Activated naive CD4-positive, alpha-beta T cell treated with anti-CD3 and anti-CD28 coated beads, Interleukin-2, amount 50 U/mL, for 24 hours (primary cell): ENCODE measurements around the gene DFFB.

Experiments
- H3K27ac Mint-ChIP-seq: one replicate; pipeline ENCODE4 v1.8.0; 2021; ENCODE audit warnings: mild to moderate bottlenecking, mixed read lengths
- H3K27me3 Mint-ChIP-seq: one replicate; pipeline ENCODE4 v1.8.0; 2021; ENCODE audit warnings: mixed read lengths
- H3K36me3 Mint-ChIP-seq: one replicate; pipeline ENCODE4 v1.8.0; 2021; ENCODE audit warnings: mixed read lengths
- H3K4me1 Mint-ChIP-seq: one replicate; pipeline ENCODE4 v1.8.0; 2021; ENCODE audit warnings: mixed read lengths
- H3K4me3 Mint-ChIP-seq: one replicate; pipeline ENCODE4 v1.8.0; 2021; ENCODE audit warnings: mild to moderate bottlenecking, mixed read lengths
- H3K9me3 Mint-ChIP-seq: one replicate; pipeline ENCODE4 v1.8.0; 2021; ENCODE audit warnings: mixed read lengths

DFFB gene

DNA sequence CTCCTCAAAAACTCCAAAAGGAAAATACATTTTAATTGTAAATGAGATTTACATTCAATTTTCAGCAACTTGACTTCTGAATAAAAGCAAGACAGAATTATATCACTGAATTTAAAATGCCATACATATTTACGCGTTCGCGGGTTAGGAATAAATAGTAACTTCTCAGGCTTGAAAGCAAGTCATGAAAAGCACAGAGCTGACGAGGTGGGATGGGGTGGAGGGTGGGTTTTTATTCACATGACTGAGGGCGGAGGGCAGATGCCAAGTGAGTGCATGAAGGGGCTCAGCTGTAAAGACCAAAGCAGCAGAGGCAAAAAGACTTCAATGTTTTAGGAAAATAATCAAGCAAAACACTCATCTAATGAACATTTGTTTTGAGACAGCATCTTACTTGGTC, 6.0 kb upstream of the DFFB start:
- Mint-ChIP-seq H3K4me3 (no peak overlapping the region), H3K27ac (no peak overlapping the region), H3K9me3 (no peaks in the 10 kb centered on the region), H3K4me1 (peaks cover 26% of the 10 kb centered on the region), H3K36me3 (peaks cover 11% of the 10 kb centered on the region), H3K27me3 (no peaks in the 10 kb centered on the region)

DNA sequence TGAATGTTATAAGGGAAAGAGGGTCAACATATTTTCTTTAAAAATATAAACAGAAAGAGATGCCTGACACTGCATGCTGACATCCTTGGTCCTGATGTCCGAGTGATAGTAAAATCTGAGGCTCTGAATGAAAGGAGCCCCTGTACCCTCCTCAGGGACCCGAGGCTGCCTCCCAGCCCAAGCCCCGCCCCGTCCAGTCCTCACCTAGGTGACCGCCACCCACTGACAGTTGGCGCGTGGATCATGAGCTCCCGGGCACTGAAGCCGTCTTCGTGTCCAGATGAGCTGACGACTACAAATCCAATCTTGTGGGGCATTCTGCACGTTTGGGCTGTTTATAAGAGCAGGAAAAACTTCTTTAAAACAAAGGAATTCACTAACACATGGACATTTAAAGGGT, 5.2 kb upstream of the DFFB start:
- H3K36me3 Mint-ChIP-seq, result peaks cover 8% of the 10 kb centered on the region
- no peaks in the 10 kb centered on the region for H3K9me3 Mint-ChIP-seq
- no peaks in the 10 kb centered on the region for H3K27me3 Mint-ChIP-seq
- H3K4me3 Mint-ChIP-seq, result no peak overlapping the region
- H3K4me1 Mint-ChIP-seq, result peaks cover 27% of the 10 kb centered on the region
- no peak overlapping the region for H3K27ac Mint-ChIP-seq

- peaks cover 10% of the 10 kb centered on the region for H3K36me3 Mint-ChIP-seq
- H3K4me3 Mint-ChIP-seq, result no peak overlapping the region
- H3K9me3 Mint-ChIP-seq, result no peaks in the 10 kb centered on the region
- H3K27me3 Mint-ChIP-seq, result no peaks in the 10 kb centered on the region
- H3K4me1 Mint-ChIP-seq, result peaks cover 31% of the 10 kb centered on the region
- peak overlapping the region; percentile 70 for H3K27ac Mint-ChIP-seq
Measured at GRCh38 chr1:3852711-3853485, 4.4 kb upstream of the DFFB start.

- H3K36me3 Mint-ChIP-seq, result peaks cover 3% of the 10 kb centered on the region
- no peak overlapping the region for H3K27ac Mint-ChIP-seq
- peak overlapping the region; percentile 100 for H3K4me3 Mint-ChIP-seq
- H3K27me3 Mint-ChIP-seq, result no peaks in the 10 kb centered on the region
- H3K4me1 Mint-ChIP-seq, result peaks cover 50% of the 10 kb centered on the region
- no peaks in the 10 kb centered on the region for H3K9me3 Mint-ChIP-seq
Measured at GRCh38 chr1:3857791-3858129, 484 bp downstream of the DFFB start.

- H3K4me1 Mint-ChIP-seq, result peaks cover 43% of the 10 kb centered on the region
Measured at GRCh38 chr1:3858231-3858981, 1.1 kb downstream of the DFFB start.

GRCh38 chr1:3863231-3863935, 6.1 kb downstream of the DFFB start:
- Mint-ChIP-seq H3K36me3 (no peaks in the 10 kb centered on the region), H3K27me3 (no peaks in the 10 kb centered on the region), H3K4me3 (no peak overlapping the region), H3K4me1 (peaks cover 21% of the 10 kb centered on the region), H3K27ac (no peak overlapping the region), H3K9me3 (no peaks in the 10 kb centered on the region)

More at GRCh38 chr1:3858231-3858981, 1.1 kb downstream of the DFFB start:
- Mint-ChIP-seq H3K27ac (peak overlapping the region; percentile 65), H3K27me3 (no peaks in the 10 kb centered on the region), H3K36me3 (peaks cover 3% of the 10 kb centered on the region), H3K4me3 (peak overlapping the region; percentile 100), H3K9me3 (no peaks in the 10 kb centered on the region)

DNA sequence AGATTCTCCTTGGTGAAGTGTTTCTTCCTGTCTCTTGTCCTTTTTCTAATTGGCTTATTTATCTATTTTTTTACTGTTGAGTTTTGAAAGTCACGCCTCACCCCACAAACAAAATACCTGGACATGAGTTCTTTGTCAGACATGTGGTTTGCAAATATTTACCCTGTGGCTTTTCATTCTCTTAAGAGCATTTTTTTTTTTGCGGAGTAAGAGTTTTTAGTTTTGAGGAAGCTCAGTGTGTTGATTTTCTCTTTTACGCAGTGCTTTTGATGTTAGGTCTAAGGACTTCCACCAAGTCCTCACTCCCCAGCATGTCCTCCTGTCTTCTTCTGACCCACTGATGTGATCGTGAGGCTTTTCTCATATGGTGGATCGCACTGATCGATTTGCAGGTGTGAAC, 7.6 kb downstream of the DFFB start:
- Mint-ChIP-seq H3K4me3 (no peak overlapping the region), H3K27me3 (no peaks in the 10 kb centered on the region), H3K27ac (peak overlapping the region; percentile 78), H3K4me1 (peaks cover 11% of the 10 kb centered on the region), H3K36me3 (no peaks in the 10 kb centered on the region), H3K9me3 (no peaks in the 10 kb centered on the region)

DNA sequence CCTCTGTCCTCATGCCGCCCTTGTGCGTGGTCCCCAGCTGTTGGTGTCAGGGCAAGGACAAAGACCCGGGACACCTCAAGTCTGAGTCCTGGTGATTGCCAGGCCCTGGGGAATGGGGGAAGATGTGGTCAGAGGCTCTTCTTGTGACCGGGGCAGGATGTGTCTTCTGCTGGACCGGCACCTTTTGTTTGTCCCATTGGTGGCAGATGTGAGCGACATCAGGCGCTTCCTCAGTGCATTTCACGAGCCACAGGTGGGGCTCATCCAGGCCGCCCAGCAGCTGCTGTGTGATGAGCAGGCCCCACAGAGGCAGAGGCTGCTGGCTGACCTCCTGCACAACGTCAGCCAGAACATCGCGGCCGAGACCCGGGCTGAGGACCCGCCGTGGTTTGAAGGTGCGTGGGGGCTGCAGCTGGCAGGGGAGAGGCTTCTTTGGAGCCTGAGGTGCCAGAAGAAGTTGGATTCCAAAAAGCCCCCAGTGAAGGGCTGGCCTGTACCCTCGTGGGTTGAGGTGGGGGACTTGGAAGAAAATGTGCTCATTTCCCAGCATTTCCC, 8.4 kb downstream of the DFFB start:
- Mint-ChIP-seq H3K36me3 (no peaks in the 10 kb centered on the region), H3K27ac (no peak overlapping the region), H3K9me3 (no peaks in the 10 kb centered on the region), H3K4me1 (peaks cover 11% of the 10 kb centered on the region), H3K27me3 (no peaks in the 10 kb centered on the region), H3K4me3 (no peak overlapping the region)

GRCh38 chr1:3868464-3869006, 11.3 kb downstream of the DFFB start:
- Mint-ChIP-seq H3K9me3 (no peaks in the 10 kb centered on the region), H3K36me3 (peaks cover 1% of the 10 kb centered on the region), H3K4me1 (peaks cover 7% of the 10 kb centered on the region), H3K27me3 (no peaks in the 10 kb centered on the region), H3K27ac (no peak overlapping the region), H3K4me3 (no peak overlapping the region)

DNA sequence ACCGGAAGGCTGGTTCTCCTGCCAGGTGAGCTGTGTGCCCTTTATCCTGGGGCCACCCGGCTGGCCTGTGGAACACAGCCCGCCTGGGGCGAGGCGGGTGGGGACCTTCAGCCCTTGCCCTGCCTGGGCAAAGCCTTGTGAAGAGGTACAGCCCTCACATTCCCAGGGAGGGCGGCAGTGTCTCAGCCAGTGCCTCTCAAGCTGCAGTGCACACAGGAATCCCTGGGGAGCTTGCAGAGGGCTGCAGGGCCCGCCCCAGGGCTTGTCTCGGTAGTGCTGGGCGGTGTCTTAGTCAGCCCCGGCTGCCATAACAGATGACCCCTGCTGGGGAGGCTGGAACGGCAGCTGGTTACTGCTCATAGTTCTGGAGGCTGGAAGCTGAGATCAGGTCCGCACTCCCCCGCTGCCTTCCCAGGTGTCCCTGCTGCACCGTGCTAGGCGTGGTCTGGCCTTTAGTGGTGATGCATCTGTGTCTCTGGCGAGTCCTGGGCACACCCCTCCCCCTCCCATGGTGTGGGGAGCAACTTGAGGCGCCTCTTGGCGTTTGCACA, 12.6 kb downstream of the DFFB start:
- Mint-ChIP-seq H3K9me3 (no peaks in the 10 kb centered on the region), H3K4me1 (peaks cover 4% of the 10 kb centered on the region), H3K27ac (no peak overlapping the region), H3K4me3 (no peak overlapping the region), H3K36me3 (peaks cover 5% of the 10 kb centered on the region), H3K27me3 (no peaks in the 10 kb centered on the region)

GRCh38 chr1:3871451-3871805, 14.2 kb downstream of the DFFB start:
- no peak overlapping the region for H3K27ac Mint-ChIP-seq
- no peaks in the 10 kb centered on the region for H3K9me3 Mint-ChIP-seq
- H3K4me3 Mint-ChIP-seq, result no peak overlapping the region
- no peaks in the 10 kb centered on the region for H3K4me1 Mint-ChIP-seq
- no peaks in the 10 kb centered on the region for H3K27me3 Mint-ChIP-seq
- peaks cover 5% of the 10 kb centered on the region for H3K36me3 Mint-ChIP-seq

GRCh38 chr1:3872546-3872945, 15.3 kb downstream of the DFFB start:
- H3K27ac Mint-ChIP-seq, result no peak overlapping the region
- no peaks in the 10 kb centered on the region for H3K27me3 Mint-ChIP-seq
- H3K9me3 Mint-ChIP-seq, result no peaks in the 10 kb centered on the region
- H3K36me3 Mint-ChIP-seq, result peaks cover 8% of the 10 kb centered on the region
- H3K4me3 Mint-ChIP-seq, result no peak overlapping the region
- no peaks in the 10 kb centered on the region for H3K4me1 Mint-ChIP-seq

DNA sequence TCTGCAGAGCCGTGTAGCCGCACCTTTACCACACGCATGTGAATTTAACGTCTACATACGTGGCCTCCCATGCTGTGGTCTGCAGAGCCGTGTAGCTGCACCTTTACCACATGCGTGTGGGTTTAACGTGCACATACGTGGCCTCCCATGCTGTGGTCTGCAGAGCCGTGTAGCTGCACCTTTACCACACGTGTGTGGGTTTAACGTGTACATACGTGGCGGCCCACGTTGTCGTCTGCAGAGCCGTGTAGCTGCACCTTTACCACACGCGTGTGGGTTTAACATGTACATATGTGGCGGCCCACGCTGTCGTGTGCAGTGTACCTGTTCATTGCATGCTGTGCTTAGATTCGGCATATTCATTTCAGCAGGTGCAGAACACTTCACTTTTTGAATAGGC, 17.5 kb downstream of the DFFB start:
- Mint-ChIP-seq H3K27ac (no peak overlapping the region), H3K4me1 (no peaks in the 10 kb centered on the region), H3K27me3 (no peaks in the 10 kb centered on the region), H3K36me3 (peaks cover 20% of the 10 kb centered on the region), H3K4me3 (no peak overlapping the region), H3K9me3 (no peaks in the 10 kb centered on the region)

- H3K4me3 Mint-ChIP-seq, result no peak overlapping the region
- no peak overlapping the region for H3K27ac Mint-ChIP-seq
- H3K27me3 Mint-ChIP-seq, result no peaks in the 10 kb centered on the region
- H3K36me3 Mint-ChIP-seq, result peaks cover 19% of the 10 kb centered on the region
- H3K9me3 Mint-ChIP-seq, result no peaks in the 10 kb centered on the region
- H3K4me1 Mint-ChIP-seq, result no peaks in the 10 kb centered on the region
Measured at GRCh38 chr1:3876716-3877115, 19.4 kb downstream of the DFFB start.

- Mint-ChIP-seq H3K27ac (no peak overlapping the region), H3K36me3 (peaks cover 15% of the 10 kb centered on the region), H3K4me3 (no peak overlapping the region), H3K9me3 (no peaks in the 10 kb centered on the region), H3K4me1 (no peaks in the 10 kb centered on the region), H3K27me3 (no peaks in the 10 kb centered on the region)
Measured at GRCh38 chr1:3879099-3879498, 21.8 kb downstream of the DFFB start.
